GM12891 (cell line): Measurements from ENCODE around the gene AGO4.
A peak's percentile ranks its signal among the peaks of the same experiment; 100 is the strongest.
"Not testable (repeated sequence)": the region's sequence is repeated elsewhere in the genome, so short reads cannot be mapped to it uniquely, and the experiment has no call there.

Source experiments
- DNase-seq: peaks from one replicate; pipeline ENCODE4 v3.0.0; 2011; ENCODE audit warnings: low spot score; ENCODE audit not compliant: insufficient read length
- FAIRE-seq: peaks from 2 replicates; lab custom pipeline; 2011; peaks lifted over from hg19 to GRCh38; lab: Jason Lieb, UNC
- PAX5 ChIP-seq: IDR thresholded peaks from 2 replicates; pipeline ENCODE4 v1.6.1; 2011; ENCODE audit warnings: low read length, moderate library complexity, mild to moderate bottlenecking; ENCODE audit not compliant: insufficient read depth, severe bottlenecking
- POLR2A ChIP-seq: IDR thresholded peaks from 2 replicates; pipeline ENCODE4 v1.6.1; 2011; ENCODE audit warnings: low read depth, low read length, control low read depth
- POLR2AphosphoS5 ChIP-seq: IDR thresholded peaks from 2 replicates; pipeline ENCODE4 v1.6.1; 2011; ENCODE audit warnings: low read depth, low read length, control low read depth
- POU2F2 ChIP-seq: IDR thresholded peaks from 2 replicates; pipeline ENCODE4 v1.6.1; 2011; ENCODE audit warnings: low read depth, mild to moderate bottlenecking, control low read depth, low read length, moderate library complexity
- SPI1 ChIP-seq: IDR thresholded peaks from 2 replicates; pipeline ENCODE4 v1.6.1; 2011; ENCODE audit warnings: low read depth, low read length, control low read depth
- TAF1 ChIP-seq: IDR thresholded peaks from 2 replicates; pipeline ENCODE4 v1.6.1; 2011; ENCODE audit warnings: low read depth, low read length, control low read depth

Gene AGO4

GRCh38 chr1:35783055-35783583 is 24.7 kb upstream of the AGO4 start:
- DNase-seq (no peak), FAIRE-seq (no peak)
- no peak for TF ChIP-seq POLR2A
- TF ChIP-seq PAX5, result no peak
- TF ChIP-seq POU2F2, result no peak
- TF ChIP-seq POLR2AphosphoS5, result no peak
- no peak for TF ChIP-seq TAF1
- TF ChIP-seq SPI1, result no peak

DNA sequence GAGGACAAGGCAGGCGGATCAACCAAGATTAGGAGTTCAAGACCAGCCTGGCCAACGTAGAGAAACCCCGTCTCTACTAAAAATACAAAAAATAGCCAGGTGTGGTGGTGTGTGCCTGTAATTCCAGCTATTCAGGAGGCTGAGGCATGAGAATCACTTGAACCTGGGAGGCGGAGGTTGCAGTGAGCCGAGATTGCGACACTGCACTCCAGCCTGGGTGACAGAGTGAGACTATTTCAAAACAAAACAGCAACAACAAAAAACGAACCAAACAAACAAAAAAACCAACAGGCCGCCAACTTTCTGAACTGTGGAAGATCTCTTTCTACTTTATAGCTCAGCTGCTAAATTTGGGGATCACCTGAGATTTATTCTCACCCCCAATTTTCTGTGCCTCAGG is 23.5 kb upstream of the AGO4 start:
- DNase-seq, FAIRE-seq: not testable (repeated sequence)

DNA sequence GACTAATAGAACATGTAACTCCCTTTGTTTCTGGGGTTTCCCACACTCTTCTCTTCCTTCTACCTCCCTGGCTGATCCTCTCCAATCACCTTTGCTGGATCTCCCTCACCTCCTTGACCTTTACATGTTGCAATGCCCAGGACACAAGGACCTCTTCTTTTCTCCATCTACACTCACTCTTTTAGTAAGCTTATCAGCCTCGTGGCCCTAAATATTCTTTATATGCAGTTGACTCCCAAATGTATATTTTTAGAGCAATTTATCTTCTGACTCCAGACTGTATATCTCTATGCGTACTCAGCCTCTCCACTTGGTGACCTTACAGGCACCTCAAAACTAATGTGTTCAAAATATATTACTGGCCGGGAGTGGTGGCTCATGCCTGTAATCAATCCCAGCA is 19.7 kb upstream of the AGO4 start:
- FAIRE-seq (peak; percentile 28), DNase-seq (no peak)
- TF ChIP-seq POU2F2 (no peak), TAF1 (no peak), POLR2AphosphoS5 (no peak), POLR2A (no peak), SPI1 (no peak), PAX5 (no peak)

DNA sequence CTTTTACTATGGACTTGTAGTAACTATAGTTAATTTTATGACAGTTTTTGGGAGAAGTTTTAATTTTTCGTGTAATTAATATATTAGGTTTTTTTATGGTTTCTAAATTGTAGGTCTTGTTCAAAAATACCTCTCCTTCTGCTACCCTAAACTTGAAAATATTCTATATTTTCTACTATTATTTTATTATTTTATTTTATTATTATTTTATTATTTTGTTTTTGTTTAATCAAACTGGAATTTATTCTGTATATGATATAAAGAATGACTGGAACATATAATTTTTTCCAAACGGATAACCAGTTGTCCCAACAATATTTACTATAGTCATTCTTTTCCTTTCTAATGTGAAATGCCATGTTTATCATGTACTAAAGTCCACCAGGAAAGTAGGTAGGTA is 17.1 kb upstream of the AGO4 start:
- DNase-seq (no peak), FAIRE-seq (no peak)
- TF ChIP-seq POLR2AphosphoS5, result no peak
- no peak for TF ChIP-seq POLR2A
- no peak for TF ChIP-seq PAX5
- TF ChIP-seq TAF1, result no peak
- no peak for TF ChIP-seq SPI1
- no peak for TF ChIP-seq POU2F2

DNA sequence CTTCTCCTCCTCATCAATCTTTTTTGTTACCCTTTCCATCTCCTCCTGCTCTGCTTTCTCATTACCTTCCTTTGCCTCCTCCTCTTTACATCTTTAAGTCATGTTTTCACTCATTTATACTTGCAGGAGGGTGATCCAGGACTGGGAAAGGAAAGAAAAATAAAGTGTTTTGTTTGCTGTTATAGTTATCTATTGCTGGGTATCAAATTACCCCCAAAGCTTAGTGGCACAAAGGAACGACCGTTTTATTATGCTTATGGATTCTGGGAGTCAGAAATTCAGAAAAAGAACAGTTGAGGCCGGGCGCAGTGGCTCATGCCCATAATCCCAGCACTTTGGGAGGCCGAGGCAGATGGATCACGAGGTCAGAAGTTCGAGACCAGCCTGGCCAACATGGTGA is 12.5 kb upstream of the AGO4 start:
- no peak for TF ChIP-seq TAF1
- TF ChIP-seq SPI1, result no peak
- no peak for TF ChIP-seq PAX5
- no peak for TF ChIP-seq POU2F2
- no peak for TF ChIP-seq POLR2AphosphoS5
- no peak for TF ChIP-seq POLR2A
- DNase-seq (no peak), FAIRE-seq (no peak)

GRCh38 chr1:35797380-35797779 is 10.4 kb upstream of the AGO4 start:
- DNase-seq (no peak), FAIRE-seq (no peak)
- TF ChIP-seq POLR2A (no peak), PAX5 (no peak), POLR2AphosphoS5 (no peak), TAF1 (no peak), POU2F2 (no peak), SPI1 (peak; percentile 65)

DNA sequence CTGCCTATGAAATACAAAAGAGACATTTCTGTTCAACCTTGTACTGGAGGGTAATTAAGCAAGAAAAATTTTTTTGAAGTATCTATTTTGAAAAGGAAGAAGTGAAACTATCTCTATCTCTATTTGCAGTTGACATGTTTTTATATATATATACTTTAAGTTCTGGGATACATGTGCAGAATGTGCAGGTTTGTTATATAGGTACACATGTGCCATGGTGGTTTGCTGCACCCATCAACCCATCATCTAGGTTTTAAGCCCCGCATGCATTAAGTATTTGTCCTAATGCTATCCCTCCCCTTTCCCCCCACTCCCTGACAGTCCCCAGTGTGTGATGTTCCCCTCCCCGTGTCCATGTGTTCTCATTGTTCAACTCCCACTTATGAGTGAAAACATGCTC is 9.8 kb upstream of the AGO4 start:
- not testable (repeated sequence) for DNase-seq, FAIRE-seq
- TF ChIP-seq SPI1, result peak; percentile 68; the same call in 1 of the 2 replicates

DNA sequence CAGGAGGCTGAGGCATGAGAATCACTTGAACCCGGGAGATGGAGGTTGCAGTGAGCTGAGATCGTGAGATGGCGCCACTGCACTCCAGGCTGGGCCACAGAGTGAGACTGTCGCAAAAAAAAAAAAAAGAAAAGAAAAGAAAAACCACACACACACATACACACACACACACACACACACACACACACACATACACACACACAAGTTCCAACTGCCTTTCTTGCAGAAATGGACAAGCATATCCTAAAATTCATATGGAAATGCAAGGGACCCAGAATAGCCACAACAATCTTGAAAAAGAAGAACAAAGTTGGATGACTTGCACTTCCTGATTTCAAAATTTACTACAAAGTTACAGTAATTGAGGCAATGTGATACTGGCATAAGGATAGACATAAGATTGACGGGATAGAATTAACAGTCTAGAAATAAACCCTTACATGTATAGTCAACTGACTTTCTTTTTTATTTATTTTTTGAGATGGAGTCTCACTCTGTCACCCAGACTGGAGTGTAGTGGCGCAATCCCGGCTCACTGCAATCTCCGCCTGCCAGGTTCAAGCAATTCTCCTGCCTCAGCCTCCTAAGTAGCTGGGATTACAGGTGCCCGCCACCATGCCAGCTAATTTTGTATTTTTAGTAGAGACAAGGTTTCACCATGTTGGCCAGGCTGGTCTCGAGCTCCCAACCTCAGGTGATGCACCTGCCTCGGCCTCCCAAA is 7.5 kb upstream of the AGO4 start:
- DNase-seq, FAIRE-seq: not testable (repeated sequence)
- TF ChIP-seq SPI1, result 0 out of 2 replicates have a peak, but pooled peaks have one; percentile 24

DNA sequence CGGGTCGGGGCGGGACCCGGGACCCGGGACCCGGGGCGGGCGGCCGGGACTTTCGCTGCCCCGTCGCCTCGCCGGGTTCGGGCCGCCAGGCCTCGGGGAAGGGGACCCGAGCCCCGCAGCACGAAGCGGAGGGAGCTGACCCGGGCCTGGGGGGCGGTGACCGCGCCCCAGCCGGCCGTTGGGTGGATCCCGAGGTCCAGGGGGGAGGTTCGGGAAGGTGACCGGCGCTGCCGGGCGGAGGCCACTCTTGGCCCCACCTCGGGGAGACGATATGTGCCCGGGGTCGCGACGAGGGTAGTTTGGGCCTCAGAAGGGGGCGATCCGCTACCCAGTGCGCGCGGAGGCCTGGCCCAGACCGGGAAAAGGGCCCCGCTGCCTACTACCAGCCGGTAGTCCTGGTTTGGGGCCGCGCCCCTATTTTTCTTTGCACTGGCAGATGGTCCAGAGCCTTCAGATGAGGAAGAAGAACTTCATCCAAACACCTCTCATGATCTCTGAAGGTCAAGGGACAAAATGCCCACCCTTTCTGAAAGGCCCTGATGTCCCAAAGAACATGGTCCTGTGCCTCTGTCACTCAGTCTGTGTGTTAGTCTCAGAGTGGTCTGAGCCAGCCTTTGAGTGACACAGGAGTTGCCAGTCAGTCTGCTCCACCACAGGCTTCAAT is 766 bp downstream of the AGO4 start:
- DNase-seq (peak; percentile 25), FAIRE-seq (no peak)
- TF ChIP-seq POLR2A (no peak), POLR2AphosphoS5 (no peak), POU2F2 (no peak)

GRCh38 chr1:35809114-35810095 is 1.6 kb downstream of the AGO4 start:
- no peak for FAIRE-seq
- TF ChIP-seq TAF1 (no peak), POU2F2 (no peak), SPI1 (no peak), POLR2AphosphoS5 (no peak), PAX5 (no peak)
- no peak for DNase-seq
